ENCODE results near the gene ATXN1. TPM values are rescaled to one million over a fixed set of nuclear protein-coding genes. Genes with fewer than 3 reads are reported as not detected.

The ATXN1 gene
- total RNA-seq, 1 donor from 2014 or later = 59.8 TPM

DNA sequence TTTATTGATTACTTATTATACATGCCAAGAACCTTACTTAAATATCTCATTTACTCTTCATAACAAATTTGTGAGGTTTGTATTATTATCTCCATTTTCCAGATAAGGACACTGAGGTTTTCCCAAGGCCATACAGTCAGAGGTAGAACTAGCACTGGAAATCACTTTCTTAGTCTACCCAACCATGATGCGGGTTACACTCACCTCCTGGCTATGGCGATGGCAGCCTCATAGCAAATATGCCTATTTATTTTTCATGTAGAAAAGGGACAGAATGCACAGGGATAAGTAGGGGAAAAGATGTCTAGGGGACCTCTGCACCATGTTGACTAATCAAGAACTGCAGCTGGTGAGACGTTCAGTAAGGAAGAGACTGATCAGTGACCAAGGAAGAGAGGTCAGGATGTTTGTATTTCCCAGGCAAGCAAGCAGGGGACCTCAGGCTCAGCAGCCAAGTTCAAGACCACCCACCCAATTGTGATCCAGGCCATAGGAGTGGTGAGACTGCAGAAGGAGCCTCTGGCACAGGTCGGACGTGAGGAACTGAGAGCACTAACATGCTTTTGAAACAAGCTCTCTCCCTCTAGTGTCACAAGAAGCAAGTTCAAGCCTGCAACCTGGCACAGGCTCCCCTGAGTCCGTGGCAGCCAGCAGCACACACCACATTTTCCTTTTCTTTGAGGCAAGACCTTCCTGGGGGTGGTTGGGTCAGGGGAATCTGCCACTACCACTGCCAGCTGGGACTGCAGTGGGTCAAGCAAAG lies 425.0 kb downstream of the ATXN1 start:
- intact Hi-C loops (cut with micrococcal nuclease) = no loop called here
- ChIA-PET CTCF (interaction anchor here (1.9 kb wide), 1 partner anchor 427 kb away, joined by 4 read pairs; no protein-coding TSS in a partner anchor), POLR2A (no interaction called here)

GRCh38 chr6:16335176-16335575 lies 426.1 kb downstream of the ATXN1 start:
- TF ChIP-seq CTCF (IDR thresholded peaks at IDR 0.05) = no peak
- H3K4me1 Mint-ChIP-seq = peaks cover 6% of the 10 kb centered on the region
- DNase-seq (no peak), ATAC-seq (ENCODE audit: low read depth) (no peak)
- no peaks in the 10 kb centered on the region for H3K27me3 Mint-ChIP-seq
- no peak overlapping the region for H3K27ac Mint-ChIP-seq
- no peaks in the 10 kb centered on the region for H3K9me3 Mint-ChIP-seq
- ChIA-PET POLR2A (interaction anchor here (0.6 kb wide), 1 partner anchor 56 kb away, joined by 3 read pairs; no protein-coding TSS in a partner anchor), CTCF (interaction anchor here (0.8 to 4.7 kb wide), 3 partner anchors 176 to 437 kb away, joined by 3 to 69 read pairs (median 5); partner anchors contain the start of gene ATXN1)
- H3K36me3 Mint-ChIP-seq (ENCODE audit: low read depth) = no peaks in the 10 kb centered on the region
- H3K4me3 Mint-ChIP-seq = no peak overlapping the region
- intact Hi-C loops (cut with micrococcal nuclease) = no loop called here

More for the DNA sequence above, 425.0 kb downstream of the ATXN1 start:
- TF ChIP-seq CTCF (IDR thresholded peaks at IDR 0.05) = no peak
- Mint-ChIP-seq H3K27ac (no peak overlapping the region), H3K36me3 (ENCODE audit: low read depth) (no peaks in the 10 kb centered on the region), H3K4me1 (peaks cover 5% of the 10 kb centered on the region), H3K4me3 (no peak overlapping the region), H3K9me3 (no peaks in the 10 kb centered on the region), H3K27me3 (no peaks in the 10 kb centered on the region)
- ATAC-seq (ENCODE audit: low read depth) = no peak
- no peak for DNase-seq

- H3K4me1 Mint-ChIP-seq = peaks cover 11% of the 10 kb centered on the region
- POLR2A ChIA-PET = interaction anchor here (0.6 to 1.6 kb wide), 2 partner anchors 57 to 72 kb away, joined by 3 read pairs; no protein-coding TSS in a partner anchor
- no peak for TF ChIP-seq CTCF (IDR thresholded peaks at IDR 0.05)
- intact Hi-C loops (cut with micrococcal nuclease) = loop anchor here (5.0 kb wide), 1 partner anchor 38 kb away; no protein-coding TSS in a partner anchor
- H3K27ac Mint-ChIP-seq = no peak overlapping the region
- H3K36me3 Mint-ChIP-seq (ENCODE audit: low read depth) = no peaks in the 10 kb centered on the region
- H3K27me3 Mint-ChIP-seq = no peaks in the 10 kb centered on the region
- ATAC-seq (ENCODE audit: low read depth) (no peak), DNase-seq (no peak)
- CTCF ChIA-PET = interaction anchor here (1.8 to 4.7 kb wide), 4 partner anchors 177 to 436 kb away, joined by 5 to 69 read pairs (median 36); partner anchors contain the start of gene ATXN1
- H3K4me3 Mint-ChIP-seq = no peak overlapping the region
- H3K9me3 Mint-ChIP-seq = no peaks in the 10 kb centered on the region
These were observed 426.6 kb downstream of the ATXN1 start for GRCh38 chr6:16334671-16335070.

- no peaks in the 10 kb centered on the region for H3K27me3 Mint-ChIP-seq
- H3K27ac Mint-ChIP-seq = no peak overlapping the region
- no peak overlapping the region for H3K4me3 Mint-ChIP-seq
- DNase-seq (no peak), ATAC-seq (ENCODE audit: low read depth) (no peak)
- peaks cover 13% of the 10 kb centered on the region for H3K4me1 Mint-ChIP-seq
- POLR2A ChIA-PET = interaction anchor here (1.3 to 1.6 kb wide), 2 partner anchors 73 to 430 kb away, joined by 3 read pairs; no protein-coding TSS in a partner anchor
- TF ChIP-seq CTCF (IDR thresholded peaks at IDR 0.05) = no peak
- intact Hi-C loops (cut with micrococcal nuclease) = loop anchor here (2.0 to 5.0 kb wide), 2 partner anchors 39 to 379 kb away; no protein-coding TSS in a partner anchor
- H3K9me3 Mint-ChIP-seq = no peaks in the 10 kb centered on the region
- H3K36me3 Mint-ChIP-seq (ENCODE audit: low read depth) = no peaks in the 10 kb centered on the region
- CTCF ChIA-PET = interaction anchor here (0.6 to 4.7 kb wide), 11 partner anchors 10 to 437 kb away, joined by 3 to 69 read pairs (median 6); partner anchors contain the start of gene ATXN1
These were observed 427.7 kb downstream of the ATXN1 start for GRCh38 chr6:16333580-16333979.

- intact Hi-C loops (cut with micrococcal nuclease) = loop anchor here (1.0 to 5.0 kb wide), 13 partner anchors 10 to 754 kb away; partner anchors contain the start of gene ATXN1
- CTCF ChIA-PET = interaction anchor here (0.6 to 4.7 kb wide), 38 partner anchors 8 to 633 kb away, joined by 3 to 69 read pairs (median 4); partner anchors contain the start of genes ATXN1 and GMPR
- Mint-ChIP-seq H3K4me3 (no peak overlapping the region), H3K27ac (no peak overlapping the region), H3K27me3 (no peaks in the 10 kb centered on the region), H3K4me1 (peaks cover 11% of the 10 kb centered on the region), H3K9me3 (no peaks in the 10 kb centered on the region), H3K36me3 (ENCODE audit: low read depth) (peaks cover 6% of the 10 kb centered on the region)
- POLR2A ChIA-PET = interaction anchor here (0.6 to 1.7 kb wide), 9 partner anchors 10 to 439 kb away, joined by 3 to 12 read pairs (median 4); partner anchors contain the start of gene ATXN1
- DNase-seq (peak; percentile 62), ATAC-seq (ENCODE audit: low read depth) (peak; percentile 96)
- TF ChIP-seq CTCF (IDR thresholded peaks at IDR 0.05) = peak; percentile 78
These were observed 429.1 kb downstream of the ATXN1 start for GRCh38 chr6:16332175-16332542.

All from activated B cell treated with CpG ODN at 0.5 μM for 24 hours (primary cell).